H9 (cell line): ENCODE measurements around the gene SSX2IP. TPM values are rescaled to one million over a fixed set of nuclear protein-coding genes. Genes with fewer than 3 reads are reported as not detected.

Experiments
- total RNA-seq: library from RNA; stranded (reverse); gene quantifications from 2 replicates; pipeline ENCODE4 v1.2.1, GENCODE V29; 2021

The SSX2IP gene
- total RNA-seq, 1 experiment from 2014 or later = 19.6 TPM

Other genes with a start within 250 kb of the SSX2IP start
- 36.1 and 39.7 TPM in 2 replicates for gene RPF1, start 211.2 kb downstream of the SSX2IP start, total RNA-seq
- gene SPATA1, start 184.1 kb downstream of the SSX2IP start, total RNA-seq = 0.61 TPM in 1 of 2 replicates, not detected in the other
- 113 and 115 TPM in 2 replicates for gene GNG5, start 183.9 kb downstream of the SSX2IP start, total RNA-seq
- gene CTBS, start 116.0 kb downstream of the SSX2IP start, total RNA-seq = 2.4 and 2.8 TPM in 2 replicates
- gene LPAR3, start 202.7 kb upstream of the SSX2IP start, total RNA-seq = 2.5 and 3.0 TPM in 2 replicates